Naive thymus-derived CD8-positive, alpha-beta T cell (primary cell): Measurements from ENCODE around the gene HPS1. TPM values are rescaled to one million over a fixed set of nuclear protein-coding genes. Genes with fewer than 3 reads are reported as not detected.

ENCODE experiments used
- ATAC-seq, 2 donors: fragments of 150-1000 bp; cut with Tn5 transposase in 1 of 2; sonication (Bioruptor Pico), chemical (Tn5 transposase) in 1 of 2; 1 replicate in 1 of 2; 2 replicates in 1 of 2; pipeline ENCODE4 v1.10.0; 2021; ENCODE audit warnings: mild to moderate bottlenecking in 2 of 2, moderate library complexity in 2 of 2
- POLR2A ChIA-PET: fragments of 350-600 bp; sonication (Branson Sonifier 250); formaldehyde crosslinking; loops from one replicate; lab custom pipeline; 2021; ENCODE audit warnings: antibody characterized with exemption; lab: Charles Lee
- DNase-seq, 10 donors: peaks; one replicate each; pipeline versions ENCODE4 v3.0.0 to v3.0.0-alpha.2; 2020 to 2022
- H3K27ac Mint-ChIP-seq, 10 donors: one replicate each; pipeline ENCODE4 v1.8.0; 2020 to 2022; ENCODE audit warnings: mild to moderate bottlenecking in 10 of 10, mixed read lengths in 10 of 10, moderate library complexity in 4 of 10, inconsistent platforms in 1 of 10
- H3K27me3 Mint-ChIP-seq, 5 donors: one replicate each; pipeline ENCODE4 v1.8.0; 2021 to 2022; ENCODE audit warnings: mixed read lengths in 5 of 5
- H3K36me3 Mint-ChIP-seq, 3 donors: one replicate each; pipeline ENCODE4 v1.8.0; 2020 to 2022; ENCODE audit warnings: mixed read lengths in 3 of 3, mild to moderate bottlenecking in 2 of 3, inconsistent platforms in 1 of 3
- H3K4me1 Mint-ChIP-seq, 4 donors: one replicate each; pipeline ENCODE4 v1.8.0; 2021 to 2022; ENCODE audit warnings: mixed read lengths in 4 of 4
- H3K4me3 Mint-ChIP-seq, 10 donors: one replicate each; pipeline ENCODE4 v1.8.0; 2020 to 2022; ENCODE audit warnings: mild to moderate bottlenecking in 10 of 10, mixed read lengths in 10 of 10, moderate library complexity in 6 of 10, inconsistent platforms in 1 of 10
- H3K9me3 Mint-ChIP-seq, 9 donors: one replicate each; pipeline ENCODE4 v1.8.0; 2020 to 2022; ENCODE audit warnings: mixed read lengths in 9 of 9, mild to moderate bottlenecking in 3 of 9, inconsistent platforms in 1 of 9, moderate library complexity in 1 of 9
- polyA plus RNA-seq, 3 donors: library from polyadenylated mRNA; unstranded; fragments of 300-500 nt; fragmentation: Illumina TruSeq; gene quantifications; one replicate each; pipeline ENCODE4 v1.2.3, GENCODE V29; 2021
- total RNA-seq, 8 experiments: library from RNA in 2 of 8; stranded (reverse) in 2 of 8; gene quantifications; one replicate each; pipeline ENCODE4 v1.2.3 and lab custom pipeline; 2021 to 2026

Gene HPS1
- total and polyA plus RNA-seq, 5 experiments from 2014 or later: 50.9 to 86.6 (median 73.8) TPM

- Mint-ChIP-seq H3K27ac (peak within 1 kb of the TSS; percentile 89 to 98 (median 96)), H3K4me1 (peaks cover 8 to 32% (median 28%) of the 10 kb centered on the region in 4 donors), H3K9me3 (no peaks in the 10 kb centered on the region), H3K4me3 (peak within 1 kb of the TSS; percentile 94 to 99 (median 98)), H3K27me3 (no peaks in the 10 kb centered on the region), H3K36me3 (peaks cover 0 to 18% (median 0%) of the 10 kb centered on the region in 3 donors)
- POLR2A ChIA-PET: interaction anchor here (0.9 to 1.5 kb wide), 3 partner anchors 8 to 52 kb away, joined by 3 to 9 read pairs (median 4); partner anchors contain the start of gene HPS1
- DNase-seq (peak; percentile 23 to 80 (median 58)), ATAC-seq (peak; percentile 91 to 92)
These were observed 31.6 kb downstream of the HPS1 start, which contains the start of gene PYROXD2 for GRCh38 chr10:98414932-98415730. Gene PYROXD2 (minus strand): TSS chr10:98415182. CDS start chr10:98415135, 47 bp downstream.

- H3K4me3 Mint-ChIP-seq: peak overlapping the region; percentile 94 to 99 (median 98)
- H3K9me3 Mint-ChIP-seq: no peaks in the 10 kb centered on the region
- peaks cover 0 to 14% (median 0%) of the 10 kb centered on the region in 3 donors for H3K36me3 Mint-ChIP-seq
- peaks cover 8 to 32% (median 28%) of the 10 kb centered on the region in 4 donors for H3K4me1 Mint-ChIP-seq
- DNase-seq: no peak
- H3K27me3 Mint-ChIP-seq: no peaks in the 10 kb centered on the region
- ATAC-seq: no peak
- POLR2A ChIA-PET: interaction anchor here (1.3 to 1.5 kb wide), 2 partner anchors 9 to 32 kb away, joined by 4 to 9 read pairs; partner anchors contain the start of gene HPS1
- H3K27ac Mint-ChIP-seq: peak overlapping the region; percentile 89 to 98 (median 96)
These were observed 32.2 kb downstream of the HPS1 start for GRCh38 chr10:98414578-98414931.

GRCh38 chr10:98411768-98412167 lies 35.0 kb downstream of the HPS1 start:
- Mint-ChIP-seq H3K4me3 (no peak overlapping the region), H3K4me1 (peaks cover 11 to 35% (median 29%) of the 10 kb centered on the region in 4 donors), H3K27ac (peak overlapping the region in 2 of 10 donors; percentile 47 to 75), H3K27me3 (no peaks in the 10 kb centered on the region), H3K9me3 (no peaks in the 10 kb centered on the region), H3K36me3 (peaks cover 0 to under 1% (median 0%) of the 10 kb centered on the region in 3 donors)
- POLR2A ChIA-PET: no interaction called here
- ATAC-seq (no peak), DNase-seq (no peak)

- no peak for DNase-seq
- H3K4me1 Mint-ChIP-seq: peaks cover 11 to 35% (median 29%) of the 10 kb centered on the region in 4 donors
- POLR2A ChIA-PET: no interaction called here
- H3K9me3 Mint-ChIP-seq: no peaks in the 10 kb centered on the region
- no peaks in the 10 kb centered on the region for H3K27me3 Mint-ChIP-seq
- ATAC-seq: no peak
- peak overlapping the region in 4 of 10 donors; percentile 22 to 75 (median 50) for H3K27ac Mint-ChIP-seq
- H3K36me3 Mint-ChIP-seq: no peaks in the 10 kb centered on the region
- no peak overlapping the region for H3K4me3 Mint-ChIP-seq
These were observed 35.6 kb downstream of the HPS1 start for GRCh38 chr10:98411166-98411565.

GRCh38 chr10:98410759-98411158 lies 36.0 kb downstream of the HPS1 start:
- ATAC-seq (no peak), DNase-seq (peak in 1 of 10 donors; percentile 1)
- POLR2A ChIA-PET: no interaction called here
- H3K27me3 Mint-ChIP-seq: no peaks in the 10 kb centered on the region
- no peaks in the 10 kb centered on the region for H3K36me3 Mint-ChIP-seq
- H3K9me3 Mint-ChIP-seq: no peaks in the 10 kb centered on the region
- H3K4me1 Mint-ChIP-seq: peaks cover 11 to 35% (median 29%) of the 10 kb centered on the region in 4 donors
- H3K4me3 Mint-ChIP-seq: no peak overlapping the region
- peak overlapping the region in 3 of 10 donors; percentile 22 to 53 (median 48) for H3K27ac Mint-ChIP-seq

- Mint-ChIP-seq H3K27ac (no peak overlapping the region), H3K9me3 (no peaks in the 10 kb centered on the region), H3K4me1 (peaks cover 11 to 33% (median 27%) of the 10 kb centered on the region in 4 donors), H3K36me3 (no peaks in the 10 kb centered on the region), H3K27me3 (no peaks in the 10 kb centered on the region), H3K4me3 (no peak overlapping the region)
- no peak for ATAC-seq
- DNase-seq: peak in 1 of 10 donors; percentile 7
- POLR2A ChIA-PET: no interaction called here
These were observed 36.5 kb downstream of the HPS1 start for GRCh38 chr10:98410135-98410743.

GRCh38 chr10:98408799-98409198 lies 37.9 kb downstream of the HPS1 start:
- Mint-ChIP-seq H3K4me3 (no peak overlapping the region), H3K27me3 (no peaks in the 10 kb centered on the region), H3K4me1 (peaks cover 5 to 22% (median 13%) of the 10 kb centered on the region in 4 donors), H3K9me3 (no peaks in the 10 kb centered on the region), H3K27ac (peak overlapping the region in 2 of 10 donors; percentile 68 to 79), H3K36me3 (peaks cover 0 to 3% (median 2%) of the 10 kb centered on the region in 3 donors)
- no peak for DNase-seq
- POLR2A ChIA-PET: no interaction called here
- ATAC-seq: no peak

GRCh38 chr10:98407744-98408241 lies 38.9 kb downstream of the HPS1 start:
- H3K4me1 Mint-ChIP-seq: peaks cover 8 to 19% (median 10%) of the 10 kb centered on the region in 4 donors
- H3K27ac Mint-ChIP-seq: peak overlapping the region in 1 of 10 donors; percentile 62
- H3K9me3 Mint-ChIP-seq: no peaks in the 10 kb centered on the region
- peak in 1 of 10 donors; percentile 32 for DNase-seq
- H3K27me3 Mint-ChIP-seq: no peaks in the 10 kb centered on the region
- peaks cover 0 to 13% (median 12%) of the 10 kb centered on the region in 3 donors for H3K36me3 Mint-ChIP-seq
- no peak for ATAC-seq
- POLR2A ChIA-PET: no interaction called here
- no peak overlapping the region for H3K4me3 Mint-ChIP-seq

- ATAC-seq: no peak
- Mint-ChIP-seq H3K4me3 (no peak overlapping the region), H3K4me1 (peaks cover 7 to 14% (median 10%) of the 10 kb centered on the region in 4 donors), H3K36me3 (peaks cover 0 to 18% (median 18%) of the 10 kb centered on the region in 3 donors), H3K9me3 (no peaks in the 10 kb centered on the region), H3K27ac (no peak overlapping the region), H3K27me3 (no peaks in the 10 kb centered on the region)
- POLR2A ChIA-PET: no interaction called here
- DNase-seq: peak in 1 of 10 donors; percentile 24
These were observed 39.6 kb downstream of the HPS1 start for GRCh38 chr10:98407017-98407743.

GRCh38 chr10:98405422-98405821 lies 41.3 kb downstream of the HPS1 start:
- no peak for DNase-seq
- peaks cover 0 to 20% (median 20%) of the 10 kb centered on the region in 3 donors for H3K36me3 Mint-ChIP-seq
- H3K4me3 Mint-ChIP-seq: no peak overlapping the region
- ATAC-seq: no peak
- POLR2A ChIA-PET: no interaction called here
- peaks cover 0 to 8% (median 3%) of the 10 kb centered on the region in 4 donors for H3K4me1 Mint-ChIP-seq
- H3K27me3 Mint-ChIP-seq: no peaks in the 10 kb centered on the region
- no peak overlapping the region for H3K27ac Mint-ChIP-seq
- H3K9me3 Mint-ChIP-seq: no peaks in the 10 kb centered on the region

- DNase-seq (no peak), ATAC-seq (no peak)
- peaks cover 0 to 10% (median 3%) of the 10 kb centered on the region in 4 donors for H3K4me1 Mint-ChIP-seq
- no peaks in the 10 kb centered on the region for H3K9me3 Mint-ChIP-seq
- H3K4me3 Mint-ChIP-seq: no peak overlapping the region
- POLR2A ChIA-PET: no interaction called here
- H3K36me3 Mint-ChIP-seq: peaks cover 0 to 24% (median 20%) of the 10 kb centered on the region in 3 donors
- peak overlapping the region in 1 of 10 donors; percentile 15 for H3K27ac Mint-ChIP-seq
- H3K27me3 Mint-ChIP-seq: no peaks in the 10 kb centered on the region
These were observed 42.0 kb downstream of the HPS1 start for GRCh38 chr10:98404571-98405359.
